GM12801 (cell line): Measurements from ENCODE around the gene DHX8.

ENCODE experiments used
- TF ChIP-seq, protein P1 (sequence below): IDR thresholded peaks from one replicate; pipeline ENCODE4 v1.5.1; 2011; ENCODE audit warnings: control low read depth; ENCODE audit not compliant: insufficient read length; ENCODE audit errors: extremely low read depth

Gene DHX8

DNA sequence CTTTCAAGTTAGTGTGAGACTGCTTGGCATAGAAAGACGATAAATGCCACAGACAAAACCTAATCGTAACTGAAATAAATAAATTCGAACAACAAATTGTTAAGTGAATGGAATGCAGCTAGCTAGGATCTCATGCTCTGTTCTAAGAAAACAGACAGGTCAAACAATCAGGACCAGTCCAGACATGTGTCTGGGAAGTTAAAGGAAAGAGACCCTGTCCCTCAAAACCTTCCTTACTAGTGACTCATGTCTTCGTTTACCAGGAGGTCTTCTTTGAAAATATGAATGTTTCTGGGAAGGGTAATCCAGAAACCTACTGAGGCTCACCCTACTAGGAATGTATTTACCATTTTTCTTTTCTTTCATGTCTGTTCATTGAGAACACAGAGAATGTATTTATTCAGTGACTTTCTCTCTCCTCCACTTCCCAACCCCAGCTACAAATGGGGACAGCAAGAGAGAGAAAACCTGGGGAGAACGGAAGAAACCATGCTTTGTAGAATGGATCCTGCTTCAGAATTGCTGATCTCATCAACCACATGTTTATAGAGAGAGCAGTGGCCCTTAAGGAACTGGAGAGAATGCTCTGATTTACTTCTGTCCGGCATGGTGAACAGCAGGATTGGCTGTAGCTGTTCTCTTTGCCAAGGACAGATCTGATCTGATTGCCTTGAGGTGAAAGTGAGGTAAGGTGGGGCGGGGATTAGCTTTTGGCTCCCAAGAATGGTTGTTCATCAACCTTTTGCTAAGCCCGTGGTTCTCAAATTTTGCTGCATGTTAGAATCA, 39.4 kb upstream of the DHX8 start:
- TF ChIP-seq, protein P1, sequence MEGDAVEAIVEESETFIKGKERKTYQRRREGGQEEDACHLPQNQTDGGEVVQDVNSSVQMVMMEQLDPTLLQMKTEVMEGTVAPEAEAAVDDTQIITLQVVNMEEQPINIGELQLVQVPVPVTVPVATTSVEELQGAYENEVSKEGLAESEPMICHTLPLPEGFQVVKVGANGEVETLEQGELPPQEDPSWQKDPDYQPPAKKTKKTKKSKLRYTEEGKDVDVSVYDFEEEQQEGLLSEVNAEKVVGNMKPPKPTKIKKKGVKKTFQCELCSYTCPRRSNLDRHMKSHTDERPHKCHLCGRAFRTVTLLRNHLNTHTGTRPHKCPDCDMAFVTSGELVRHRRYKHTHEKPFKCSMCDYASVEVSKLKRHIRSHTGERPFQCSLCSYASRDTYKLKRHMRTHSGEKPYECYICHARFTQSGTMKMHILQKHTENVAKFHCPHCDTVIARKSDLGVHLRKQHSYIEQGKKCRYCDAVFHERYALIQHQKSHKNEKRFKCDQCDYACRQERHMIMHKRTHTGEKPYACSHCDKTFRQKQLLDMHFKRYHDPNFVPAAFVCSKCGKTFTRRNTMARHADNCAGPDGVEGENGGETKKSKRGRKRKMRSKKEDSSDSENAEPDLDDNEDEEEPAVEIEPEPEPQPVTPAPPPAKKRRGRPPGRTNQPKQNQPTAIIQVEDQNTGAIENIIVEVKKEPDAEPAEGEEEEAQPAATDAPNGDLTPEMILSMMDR: no peak

DNA sequence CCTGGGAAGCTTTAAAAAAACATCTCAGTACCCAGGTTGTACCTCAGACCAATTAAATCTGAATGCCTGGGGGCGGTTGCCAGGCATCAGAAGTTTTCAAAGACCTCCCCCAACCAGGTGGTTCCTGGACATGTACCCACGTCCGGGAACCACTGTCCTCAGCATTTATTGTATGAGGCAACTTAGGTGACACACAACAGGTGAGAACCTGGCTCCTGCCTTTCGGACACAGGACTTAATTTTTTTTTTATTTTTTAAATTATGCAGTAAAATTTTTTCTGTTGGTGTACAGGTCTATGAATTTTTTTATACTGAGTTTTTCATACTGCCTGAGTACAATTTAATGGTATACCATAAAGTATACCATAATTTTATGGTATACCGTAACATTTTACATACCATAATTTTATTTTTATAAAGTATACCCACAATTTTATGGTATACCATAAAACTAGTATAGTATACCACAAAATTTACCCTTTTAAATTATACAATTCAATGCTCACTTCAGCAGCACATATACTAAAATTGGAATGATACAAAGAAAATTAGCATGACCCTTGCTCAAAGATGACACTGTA, 38.7 kb upstream of the DHX8 start:
- TF ChIP-seq, protein P1: no peak

DNA sequence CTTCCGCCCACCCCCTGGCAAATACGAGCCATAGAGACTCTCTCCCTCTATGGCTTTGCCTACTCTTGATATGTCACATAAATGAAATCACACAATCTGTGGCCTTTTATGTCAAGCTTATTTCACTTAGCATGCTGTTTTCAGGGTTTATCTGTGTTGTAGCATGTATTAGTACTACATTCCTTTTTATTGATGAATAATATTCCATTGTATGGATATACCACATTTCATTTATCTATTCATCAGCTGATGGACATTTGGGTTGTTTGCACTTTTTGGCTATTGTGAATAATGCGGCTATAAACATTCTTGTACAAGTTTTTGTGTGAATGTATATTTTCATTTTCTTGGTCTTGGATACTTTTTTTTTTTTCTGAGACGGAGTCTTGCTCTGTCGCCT, 37.0 kb upstream of the DHX8 start:
- TF ChIP-seq, protein P1: no peak

DNA sequence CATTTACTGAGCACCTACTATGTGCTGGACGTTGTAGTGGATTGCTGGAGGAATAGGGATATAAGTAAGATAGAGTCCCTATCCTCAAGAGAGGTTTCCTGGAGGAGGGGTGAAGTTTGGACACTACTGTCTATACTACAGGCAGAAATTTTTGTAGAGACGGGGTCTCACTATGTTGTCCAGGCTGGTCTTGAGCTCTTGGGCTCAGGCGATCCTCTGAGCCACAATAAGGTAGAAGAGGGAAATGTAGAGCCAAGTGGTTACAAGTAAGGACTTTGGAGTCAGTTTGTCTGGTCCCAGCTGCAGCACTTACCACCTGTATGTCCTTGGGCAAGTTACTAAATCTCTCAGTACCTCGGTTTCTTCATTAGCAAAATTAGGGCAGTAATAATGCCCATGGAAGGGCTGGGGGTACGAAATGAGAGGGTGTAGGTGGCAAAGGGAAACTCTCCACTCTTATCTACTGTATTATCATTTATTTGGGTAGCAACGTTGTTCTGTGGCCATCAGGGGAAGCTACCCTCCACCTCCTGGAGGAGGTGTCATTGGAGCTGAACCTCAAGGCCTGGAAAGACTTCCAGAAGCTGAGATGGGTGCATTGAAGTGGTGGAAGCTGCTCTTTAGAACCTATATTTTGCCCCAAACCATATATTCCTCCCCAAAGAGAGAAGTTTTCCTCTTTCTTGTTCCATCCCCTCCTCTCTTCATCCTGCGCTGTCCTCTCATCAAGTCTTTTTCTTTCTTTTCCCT, 34.9 kb upstream of the DHX8 start:
- TF ChIP-seq, protein P1: no peak

DNA sequence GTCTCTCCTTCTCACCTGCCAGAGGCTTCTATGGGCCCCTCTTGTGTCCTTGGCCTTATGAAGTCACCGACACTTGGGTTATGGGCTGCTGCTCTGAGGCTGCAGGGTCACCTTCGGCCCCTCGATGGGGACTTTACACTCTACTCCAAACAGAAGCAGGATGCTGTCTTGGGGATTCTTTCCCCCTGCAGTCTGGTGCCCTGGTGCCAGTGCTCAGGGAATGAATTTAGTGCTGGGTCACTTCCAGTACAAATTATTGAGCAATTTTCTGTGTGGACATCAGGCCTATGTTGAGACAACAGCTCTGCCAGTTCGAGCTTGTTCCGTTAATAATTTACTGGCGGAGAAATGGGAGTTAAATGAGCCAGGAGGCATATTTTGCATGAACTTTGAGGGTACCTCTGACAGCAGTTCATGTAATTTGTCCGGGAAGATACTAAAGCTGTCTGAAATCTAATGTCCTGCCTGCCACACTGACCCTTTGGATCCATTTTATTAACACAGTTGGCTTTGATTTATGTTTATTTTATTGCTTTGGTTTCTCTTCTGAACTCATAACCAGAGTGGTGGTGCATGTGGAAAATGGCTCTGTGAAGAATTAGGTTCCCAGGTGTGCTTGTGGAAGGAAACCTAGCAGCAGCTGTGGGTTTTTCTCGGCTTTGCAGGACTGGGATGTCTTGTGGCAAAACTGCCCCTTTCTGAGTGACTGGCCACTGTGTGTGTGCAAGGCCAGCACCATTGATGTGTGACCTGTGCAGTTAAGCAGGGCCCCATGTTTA, 34.1 kb upstream of the DHX8 start:
- TF ChIP-seq, protein P1: no peak

DNA sequence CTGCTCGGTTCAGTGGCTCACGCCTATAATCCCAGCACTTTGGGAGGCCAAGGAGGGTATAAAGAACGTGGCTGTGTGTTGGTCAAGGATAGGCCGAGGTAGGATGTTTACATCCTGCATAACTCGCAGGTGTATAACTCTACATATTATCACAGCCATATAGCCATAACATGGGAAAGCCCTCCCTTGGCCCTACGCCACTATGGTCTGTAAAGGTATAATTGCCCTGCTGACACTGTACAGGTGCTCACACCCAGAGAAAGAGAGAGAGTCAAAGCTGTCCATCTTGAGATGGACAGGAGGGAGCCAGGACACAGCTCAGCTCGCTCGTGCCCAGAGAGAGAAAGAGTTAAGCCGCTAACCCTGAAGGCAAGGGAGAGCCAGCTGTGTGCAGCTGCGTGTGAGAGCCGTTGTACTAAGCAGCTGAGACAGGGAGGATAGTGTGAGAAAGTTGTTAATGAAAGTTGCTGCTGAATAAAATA, 30.4 kb upstream of the DHX8 start:
- TF ChIP-seq, protein P1: no peak

DNA sequence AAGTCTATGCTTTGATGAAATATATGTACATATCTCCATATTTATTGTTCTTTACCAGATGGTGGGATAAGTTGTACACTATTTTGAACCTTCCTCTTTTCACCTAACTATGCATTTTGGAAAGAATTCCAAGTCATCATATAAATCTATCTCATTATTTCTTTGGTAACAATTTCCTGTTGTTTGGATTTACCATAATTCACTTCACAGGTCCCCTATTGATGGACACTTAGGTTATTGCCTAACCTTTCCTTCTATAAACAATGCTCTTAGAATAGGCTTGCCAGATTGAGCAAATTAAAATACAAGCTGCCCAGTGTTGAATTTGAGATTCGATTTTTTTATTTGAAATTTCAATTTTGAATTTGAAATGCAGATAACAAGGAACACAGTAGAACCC, 28.9 kb upstream of the DHX8 start:
- TF ChIP-seq, protein P1: no peak
